HG03060 (cell line): Measurements from ENCODE around the gene CBX4.

Experiments used
- ATAC-seq: cut with Tn5 transposase; IDR thresholded peaks from one replicate; pipeline ENCODE4 v1.9.1; 2021; ENCODE audit warnings: low read depth, moderate number of reproducible peaks; ENCODE audit not compliant: unreplicated experiment

Gene CBX4

GRCh38 chr17:79831265-79832217 lies 7.7 kb downstream of the CBX4 start:
- ATAC-seq, result no peak

DNA sequence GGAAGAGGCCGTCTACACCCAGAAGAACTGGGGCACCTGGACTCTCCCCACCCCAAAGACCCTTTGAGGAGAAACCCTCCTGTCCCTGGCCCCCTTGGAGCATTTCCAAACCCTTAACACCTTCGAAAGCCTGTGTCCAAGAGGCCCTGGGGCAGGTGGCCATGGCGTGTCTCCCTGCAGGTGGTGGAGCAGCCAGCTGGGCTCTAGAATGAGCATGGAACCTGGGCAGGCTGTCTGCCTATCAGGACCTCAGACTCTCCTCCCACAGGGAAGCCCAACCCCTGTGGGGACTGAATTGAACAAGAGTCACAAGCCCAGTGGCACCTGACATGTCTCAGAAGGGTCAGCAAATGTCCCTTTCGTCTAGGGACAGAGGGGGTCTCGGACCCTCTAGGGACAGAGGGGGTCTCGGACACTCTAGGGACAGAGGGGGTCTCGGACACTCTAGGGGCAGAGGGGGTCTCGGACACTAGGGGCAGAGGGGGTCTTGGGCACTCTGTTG lies 8.4 kb downstream of the CBX4 start:
- ATAC-seq, result no peak

- no peak for ATAC-seq
Observed at GRCh38 chr17:79830303-79830702, 8.9 kb downstream of the CBX4 start.

- no peak for ATAC-seq
Observed at GRCh38 chr17:79829457-79829856, 9.8 kb downstream of the CBX4 start.

- no peak for ATAC-seq
Observed at GRCh38 chr17:79829004-79829403, 10.2 kb downstream of the CBX4 start.

DNA sequence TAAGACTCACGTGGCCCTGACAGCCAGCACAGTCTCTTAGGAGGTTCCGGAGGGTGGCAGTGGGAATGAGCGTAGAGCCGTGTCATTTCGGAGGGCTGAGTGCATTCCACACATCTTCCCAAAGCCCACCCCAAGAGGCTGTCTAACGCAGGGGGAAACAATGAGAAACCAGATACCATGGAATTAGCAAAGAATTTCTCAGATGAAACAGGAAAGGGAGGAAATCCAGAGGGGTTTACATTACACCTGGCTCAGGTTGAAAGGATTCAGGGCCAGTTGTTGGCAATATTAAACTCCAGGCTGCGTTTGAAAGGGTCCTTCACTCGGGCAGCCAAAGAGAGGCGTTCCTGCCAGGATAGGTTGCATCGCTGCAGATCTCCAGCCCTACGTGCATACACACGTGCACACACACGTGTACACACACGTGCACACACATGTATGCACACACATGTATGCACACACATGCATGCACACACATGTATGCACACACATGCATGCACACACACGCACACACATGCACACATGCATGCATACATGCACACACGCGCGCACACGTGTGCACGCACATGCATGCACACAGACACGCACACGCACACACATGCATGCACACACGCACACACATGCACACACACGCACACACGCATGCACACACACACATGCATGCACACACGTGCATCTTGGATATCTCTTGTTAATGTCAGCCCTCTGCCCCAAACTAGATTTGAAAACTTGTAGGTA lies 12.2 kb downstream of the CBX4 start:
- no peak for ATAC-seq

DNA sequence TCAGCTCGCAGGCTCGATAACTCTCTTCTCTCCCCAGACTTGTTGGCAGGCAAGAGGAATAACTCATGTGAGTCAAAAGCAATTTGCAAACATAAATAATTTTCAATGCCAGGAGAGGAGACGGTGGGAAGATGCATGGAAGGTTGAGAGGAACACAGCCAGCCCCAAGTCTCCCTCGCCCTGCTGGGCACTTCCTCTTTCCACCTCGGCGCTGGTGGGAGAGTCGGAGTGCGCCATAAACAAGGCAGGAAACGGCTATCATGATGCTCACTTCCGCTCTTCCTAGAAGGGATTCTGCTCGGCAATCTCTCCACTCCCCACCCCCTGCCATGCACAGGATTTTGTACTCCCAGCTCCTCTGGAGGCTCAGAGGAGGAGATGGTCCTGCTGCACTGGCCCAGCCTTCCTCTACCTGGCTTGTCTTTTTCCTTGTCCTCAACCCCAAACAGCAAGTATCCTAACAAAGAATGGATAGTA lies 13.0 kb downstream of the CBX4 start:
- ATAC-seq, result no peak

GRCh38 chr17:79825580-79825921 lies 13.7 kb downstream of the CBX4 start:
- ATAC-seq, result no peak

DNA sequence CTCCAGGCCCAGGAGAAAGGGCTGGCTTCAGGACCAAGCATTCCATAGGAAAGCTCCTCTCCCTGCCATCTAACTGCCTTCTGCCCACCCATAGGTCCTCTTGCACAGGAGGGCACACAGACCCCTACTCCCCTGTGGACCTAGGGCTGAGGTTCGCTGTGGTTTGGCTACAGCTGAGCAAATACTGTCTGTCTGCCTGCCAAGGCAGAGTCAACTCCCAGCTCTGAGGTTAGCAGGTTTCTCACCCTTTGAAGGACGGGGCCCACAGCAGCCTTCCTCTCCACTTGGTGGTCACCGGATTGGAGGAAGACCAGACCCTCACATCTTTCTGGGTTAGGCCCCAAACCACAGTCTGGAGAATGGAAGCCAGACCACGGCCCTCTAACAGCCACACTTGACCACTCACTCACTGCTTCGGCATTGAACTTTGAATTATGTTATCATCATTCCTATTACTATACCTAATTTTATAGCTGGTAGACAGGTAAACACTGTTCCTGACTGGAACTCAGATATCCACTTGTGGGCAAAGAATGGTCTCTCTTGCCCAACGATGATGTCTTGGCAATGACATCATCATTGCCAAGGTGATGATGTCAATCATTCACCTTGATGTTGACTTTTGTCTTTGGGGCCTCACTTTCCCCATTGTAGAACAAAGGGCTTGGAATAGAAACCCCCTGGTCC lies 14.2 kb downstream of the CBX4 start:
- no peak for ATAC-seq

DNA sequence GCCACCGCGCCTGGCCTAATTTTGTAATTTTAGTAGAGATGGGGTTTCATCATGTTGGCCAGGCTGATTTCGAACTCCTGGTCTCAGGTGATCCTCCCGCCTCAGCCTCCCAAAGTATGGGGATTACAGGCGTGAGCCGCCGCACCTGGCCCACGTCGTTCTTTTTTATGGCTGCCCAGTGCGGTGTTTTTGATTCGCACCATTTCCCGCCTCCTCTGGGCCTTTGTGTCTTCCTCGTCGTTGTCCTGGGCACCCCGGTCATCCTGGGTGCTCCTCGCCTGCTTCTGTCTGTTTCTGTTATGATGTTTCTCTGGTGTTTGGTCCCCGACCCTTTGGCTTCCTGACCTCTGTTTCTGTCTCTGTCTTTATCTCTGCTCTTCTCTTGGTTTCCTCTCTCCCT lies 15.0 kb downstream of the CBX4 start:
- ATAC-seq, result no peak

GRCh38 chr17:79822583-79823124 lies 16.6 kb downstream of the CBX4 start:
- ATAC-seq, result no peak

DNA sequence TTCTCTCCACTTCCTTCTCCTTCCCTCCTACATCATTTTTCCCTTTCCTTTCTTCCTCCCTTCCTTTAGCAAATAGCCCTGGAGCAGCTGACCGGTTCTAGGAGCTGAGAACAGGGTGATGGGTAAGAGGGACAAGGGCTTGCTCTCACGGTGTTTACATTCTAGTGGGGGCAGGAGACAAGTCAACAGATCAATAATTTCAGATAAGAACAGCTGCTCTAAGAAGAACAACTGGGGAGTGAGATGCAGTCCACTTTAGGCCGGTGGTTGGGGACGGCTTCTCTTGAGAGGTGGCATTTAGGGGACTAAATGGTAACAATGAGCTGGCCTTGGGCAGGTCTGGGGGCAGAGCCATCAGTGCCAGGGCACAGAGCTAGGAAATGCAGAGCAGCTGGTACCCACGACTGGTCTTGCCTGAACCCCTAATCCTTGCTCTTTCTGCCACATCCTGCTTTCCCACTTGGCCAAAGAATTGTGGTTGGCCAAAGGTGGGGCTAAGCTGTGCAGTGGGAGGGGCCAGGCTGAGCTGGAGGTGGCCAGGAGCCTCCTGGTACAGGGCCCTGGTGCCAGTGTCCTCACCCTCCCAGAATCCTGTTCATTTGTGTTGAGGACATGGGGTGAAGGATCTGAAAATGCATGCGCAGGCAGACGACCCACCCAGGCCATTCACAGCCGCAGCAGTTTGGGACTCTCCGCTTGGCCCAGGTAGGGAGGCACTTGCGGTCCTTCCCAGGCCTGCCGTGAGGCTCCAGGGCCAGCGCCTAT lies 17.7 kb downstream of the CBX4 start:
- no peak for ATAC-seq

- ATAC-seq, result no peak
Observed at GRCh38 chr17:79820959-79821330, 18.3 kb downstream of the CBX4 start.

DNA sequence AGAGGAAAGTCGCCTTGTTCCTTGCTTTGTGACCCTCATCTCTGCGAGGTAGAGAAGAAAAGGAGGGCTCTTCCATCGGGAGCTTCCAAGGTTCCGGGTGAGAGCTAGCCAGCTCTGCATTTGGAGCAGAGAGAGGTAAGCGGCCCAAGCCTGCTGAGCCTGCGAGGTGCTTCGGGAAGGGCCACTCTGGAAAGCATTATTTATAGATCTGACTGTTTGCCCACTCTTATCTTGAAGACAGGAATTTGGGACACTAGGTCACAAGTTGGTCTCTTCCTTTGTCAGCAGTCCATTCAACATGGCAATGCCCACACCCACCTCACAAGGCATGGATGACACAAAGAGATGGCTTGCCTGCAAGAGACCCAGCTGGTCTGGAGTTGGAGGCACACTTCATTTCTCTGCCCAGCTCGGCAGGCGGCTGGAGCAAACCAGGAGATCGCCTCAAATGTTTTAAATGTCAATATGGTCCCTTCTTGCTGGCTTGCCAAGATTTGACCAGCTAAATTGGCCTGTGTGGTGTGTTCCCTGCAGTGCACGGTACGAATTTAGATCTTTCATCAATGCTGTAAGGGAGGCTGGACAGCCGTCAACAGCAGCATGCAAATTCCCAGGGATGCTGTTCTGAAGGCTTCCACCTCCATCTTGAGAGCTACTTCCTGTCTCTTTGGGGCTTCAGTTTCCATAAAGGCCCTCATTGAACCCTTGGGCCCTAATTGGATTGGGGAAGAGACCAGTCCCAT lies 19.5 kb downstream of the CBX4 start:
- no peak for ATAC-seq

- ATAC-seq, result no peak
Observed at GRCh38 chr17:79819085-79819484, 20.2 kb downstream of the CBX4 start.

- no peak for ATAC-seq
Observed at GRCh38 chr17:79818026-79818758, 21.0 kb downstream of the CBX4 start.

- no peak for ATAC-seq
Observed at GRCh38 chr17:79815836-79816461, 23.3 kb downstream of the CBX4 start.
